ENCODE data around the gene ADARB1.

The ADARB1 gene

DNA sequence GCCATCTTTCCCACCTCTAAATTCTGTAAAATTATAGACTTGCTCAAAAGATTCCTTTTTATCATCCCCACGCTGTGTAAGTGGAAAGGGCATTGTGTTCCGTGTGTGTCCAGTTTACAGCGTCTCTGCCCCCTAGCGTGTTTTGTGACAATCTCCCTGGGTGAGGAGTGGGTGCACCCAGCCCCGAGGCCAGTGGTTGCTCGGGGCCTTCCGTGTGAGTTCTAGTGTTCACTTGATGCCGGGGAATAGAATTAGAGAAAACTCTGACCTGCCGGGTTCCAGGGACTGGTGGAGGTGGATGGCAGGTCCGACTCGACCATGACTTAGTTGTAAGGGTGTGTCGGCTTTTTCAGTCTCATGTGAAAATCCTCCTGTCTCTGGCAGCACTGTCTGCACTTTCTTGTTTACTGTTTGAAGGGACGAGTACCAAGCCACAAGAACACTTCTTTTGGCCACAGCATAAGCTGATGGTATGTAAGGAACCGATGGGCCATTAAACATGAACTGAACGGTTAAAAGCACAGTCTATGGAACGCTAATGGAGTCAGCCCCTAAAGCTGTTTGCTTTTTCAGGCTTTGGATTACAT, 151.5 kb downstream of the ADARB1 start:
- H3K27ac ChIP-seq: no peak overlapping the region
- no peak for TF ChIP-seq ZFX (IDR thresholded peaks at IDR 0.05; ENCODE audit: borderline replicate concordance)
- TF ChIP-seq, protein P1, sequence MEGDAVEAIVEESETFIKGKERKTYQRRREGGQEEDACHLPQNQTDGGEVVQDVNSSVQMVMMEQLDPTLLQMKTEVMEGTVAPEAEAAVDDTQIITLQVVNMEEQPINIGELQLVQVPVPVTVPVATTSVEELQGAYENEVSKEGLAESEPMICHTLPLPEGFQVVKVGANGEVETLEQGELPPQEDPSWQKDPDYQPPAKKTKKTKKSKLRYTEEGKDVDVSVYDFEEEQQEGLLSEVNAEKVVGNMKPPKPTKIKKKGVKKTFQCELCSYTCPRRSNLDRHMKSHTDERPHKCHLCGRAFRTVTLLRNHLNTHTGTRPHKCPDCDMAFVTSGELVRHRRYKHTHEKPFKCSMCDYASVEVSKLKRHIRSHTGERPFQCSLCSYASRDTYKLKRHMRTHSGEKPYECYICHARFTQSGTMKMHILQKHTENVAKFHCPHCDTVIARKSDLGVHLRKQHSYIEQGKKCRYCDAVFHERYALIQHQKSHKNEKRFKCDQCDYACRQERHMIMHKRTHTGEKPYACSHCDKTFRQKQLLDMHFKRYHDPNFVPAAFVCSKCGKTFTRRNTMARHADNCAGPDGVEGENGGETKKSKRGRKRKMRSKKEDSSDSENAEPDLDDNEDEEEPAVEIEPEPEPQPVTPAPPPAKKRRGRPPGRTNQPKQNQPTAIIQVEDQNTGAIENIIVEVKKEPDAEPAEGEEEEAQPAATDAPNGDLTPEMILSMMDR (IDR thresholded peaks at IDR 0.05): no peak

DNA sequence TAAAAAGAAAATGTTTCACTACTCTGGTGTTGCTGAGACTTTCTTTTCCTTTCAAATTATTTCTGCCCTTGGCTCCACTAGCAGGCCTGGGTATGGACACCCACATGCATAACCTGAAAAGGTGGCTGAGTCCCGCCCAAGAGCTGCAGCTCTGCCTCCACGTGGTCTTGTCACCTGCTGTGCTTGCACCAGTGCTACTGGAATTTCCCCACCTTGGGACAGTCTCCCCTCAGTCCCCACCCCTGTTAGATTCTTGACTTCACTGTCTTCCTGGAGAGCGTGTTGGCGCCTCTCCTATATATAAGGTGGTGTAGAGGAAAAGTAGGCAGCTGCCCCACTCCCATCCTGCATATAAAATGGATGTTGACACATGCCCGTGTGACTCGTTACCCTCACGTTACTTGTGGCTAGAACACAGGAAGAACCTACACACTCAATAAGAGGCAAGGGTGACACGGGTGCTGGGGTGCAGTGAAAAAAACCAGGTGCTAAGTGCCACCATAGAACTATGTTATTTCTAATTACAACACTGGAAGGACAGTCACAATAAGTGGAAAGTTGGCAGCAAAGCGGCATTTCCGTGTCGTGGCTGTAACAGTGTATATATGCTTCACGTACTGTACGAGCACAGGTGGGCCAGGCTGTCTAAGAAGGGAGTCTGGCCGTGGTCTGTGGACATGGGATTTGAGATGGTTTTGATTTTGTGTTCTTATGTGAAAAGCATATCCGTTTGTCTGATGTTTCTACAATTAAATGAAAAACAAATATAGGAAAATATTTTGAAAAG, 152.4 kb downstream of the ADARB1 start:
- TF ChIP-seq, protein P1 (IDR thresholded peaks at IDR 0.05): no peak
- TF ChIP-seq ZFX (IDR thresholded peaks at IDR 0.05; ENCODE audit: borderline replicate concordance): no peak
- no peak overlapping the region for H3K27ac ChIP-seq

DNA sequence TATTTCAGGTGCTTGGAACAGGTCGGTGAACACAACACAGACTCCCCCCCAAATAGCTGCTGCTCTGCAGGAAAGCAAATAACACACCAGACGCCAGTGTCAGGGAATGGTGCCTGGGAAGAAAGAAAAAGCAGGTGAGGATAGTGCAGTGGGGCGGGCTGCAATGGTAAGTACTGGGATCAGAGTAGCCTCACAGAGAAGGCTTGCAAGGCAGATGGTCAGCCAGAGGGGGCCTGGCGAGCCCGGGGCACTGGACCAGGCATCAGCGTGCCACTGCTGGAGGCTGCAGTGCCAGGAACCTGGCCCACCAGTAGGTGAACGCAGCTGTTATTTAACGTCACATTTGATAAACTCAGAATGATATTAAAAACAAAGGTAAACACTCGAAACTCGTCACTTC, 153.4 kb downstream of the ADARB1 start:
- TF ChIP-seq, protein P1 (IDR thresholded peaks at IDR 0.05): no peak
- no peak for TF ChIP-seq ZFX (IDR thresholded peaks at IDR 0.05; ENCODE audit: borderline replicate concordance)
- H3K27ac ChIP-seq: no peak overlapping the region

DNA sequence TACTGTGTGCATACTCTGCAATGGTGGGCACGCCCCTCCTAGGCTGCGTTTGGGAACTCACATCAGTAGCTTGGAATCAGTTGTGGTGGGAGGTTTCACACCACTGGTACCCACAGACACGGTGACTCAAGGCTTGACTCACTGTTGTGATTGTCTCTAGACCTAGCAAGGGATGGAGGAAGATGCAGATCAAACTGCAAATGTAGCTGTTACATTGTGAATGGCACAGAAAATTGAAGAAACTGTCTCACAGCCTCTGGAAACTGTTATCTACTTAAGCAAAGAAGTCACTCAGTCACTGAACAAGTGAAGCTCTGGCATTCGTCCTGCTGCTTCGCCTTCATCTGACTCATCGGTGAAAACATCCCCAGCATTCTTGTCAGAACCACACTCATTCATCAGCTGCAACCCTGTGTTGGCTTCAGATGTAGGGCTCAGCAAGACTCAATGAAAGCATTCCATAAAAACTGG, 153.8 kb downstream of the ADARB1 start:
- no peak for TF ChIP-seq ZFX (IDR thresholded peaks at IDR 0.05; ENCODE audit: borderline replicate concordance)
- TF ChIP-seq, protein P1 (IDR thresholded peaks at IDR 0.05): no peak
- no peak overlapping the region for H3K27ac ChIP-seq

DNA sequence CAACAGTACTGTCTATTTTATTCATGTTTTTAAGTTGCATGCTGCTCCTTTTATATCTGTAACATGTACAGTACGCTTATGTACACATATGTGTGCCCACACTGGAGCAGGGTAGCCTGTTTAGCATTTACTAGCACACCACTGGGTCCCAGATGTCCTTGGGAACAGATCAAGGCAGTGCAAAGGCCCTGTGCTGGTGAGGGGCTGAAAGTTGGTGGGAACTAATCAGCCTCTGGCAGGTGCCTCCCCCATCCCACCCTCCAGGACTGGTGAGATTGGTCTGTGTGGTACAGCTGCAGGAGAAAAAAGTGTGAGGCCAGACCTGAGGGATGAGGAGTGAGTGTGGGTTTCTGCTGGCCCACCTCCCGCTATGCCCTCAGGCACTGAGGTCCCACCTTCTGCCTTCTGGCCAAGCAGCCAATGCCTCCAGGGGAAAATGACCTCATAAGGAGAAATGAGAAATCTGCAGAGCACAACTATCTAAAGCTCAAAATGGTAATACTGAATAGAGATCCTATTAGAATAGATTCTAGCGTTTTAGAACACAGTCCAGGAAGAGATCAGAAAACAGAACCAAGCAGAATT, 154.4 kb downstream of the ADARB1 start:
- no peak for TF ChIP-seq ZFX (IDR thresholded peaks at IDR 0.05; ENCODE audit: borderline replicate concordance)
- TF ChIP-seq, protein P1 (IDR thresholded peaks at IDR 0.05): no peak
- no peak overlapping the region for H3K27ac ChIP-seq

DNA sequence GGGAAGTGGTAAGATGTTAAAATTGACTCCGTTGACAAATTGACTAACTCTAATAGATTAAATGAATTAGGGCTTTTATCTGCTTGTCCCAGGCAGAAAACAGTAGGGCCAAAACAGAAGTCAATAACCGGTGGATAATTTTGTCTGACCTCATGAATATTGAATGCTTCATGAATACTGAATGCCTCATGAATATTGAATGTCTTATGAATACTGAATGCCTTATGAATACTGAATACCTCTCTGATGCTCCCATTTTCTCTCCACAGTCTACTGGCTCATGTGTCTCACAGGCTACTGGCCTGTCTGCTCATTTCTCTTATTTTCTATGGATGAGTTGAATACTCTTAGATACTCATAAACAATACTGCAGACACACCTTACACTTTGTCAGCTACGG, 157.3 kb downstream of the ADARB1 start:
- TF ChIP-seq ZFX (IDR thresholded peaks at IDR 0.05; ENCODE audit: borderline replicate concordance): no peak
- TF ChIP-seq, protein P1 (IDR thresholded peaks at IDR 0.05): no peak
- no peak overlapping the region for H3K27ac ChIP-seq

DNA sequence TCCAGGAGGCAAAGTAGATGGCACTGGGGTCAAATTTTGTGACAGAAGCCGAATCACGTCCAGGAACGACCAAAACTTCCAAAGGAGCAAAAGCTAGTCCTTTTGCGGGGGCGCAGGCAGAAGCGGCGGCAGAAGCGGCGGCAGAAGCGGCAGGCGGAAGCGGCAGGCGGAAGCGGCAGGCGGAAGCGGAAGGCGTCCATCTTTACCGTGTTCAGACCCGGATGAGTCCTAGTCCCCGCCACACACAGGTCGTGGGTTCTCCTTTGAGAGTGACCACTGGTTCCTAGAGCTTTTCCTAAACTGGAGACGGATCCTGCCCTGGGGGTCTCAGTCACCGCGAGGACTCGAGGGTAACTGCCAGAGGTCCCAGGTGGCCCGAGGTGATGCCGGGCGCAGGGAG, 159.7 kb downstream of the ADARB1 start:
- no peak overlapping the region for H3K27ac ChIP-seq
- no peak for TF ChIP-seq ZFX (IDR thresholded peaks at IDR 0.05; ENCODE audit: borderline replicate concordance)
- TF ChIP-seq, protein P1 (IDR thresholded peaks at IDR 0.05): no peak

Data from 22Rv1 (cell line).